Stimulated activated CD8-positive, alpha-beta memory T cell treated with anti-CD3 and anti-CD28 coated beads, Interleukin-7, amount 100 ng/mL, for 48 hours (primary cell): Measurements from ENCODE around the gene TREX2.
A peak's percentile ranks its signal among the peaks of the same experiment; 100 is the strongest.

Experiments
- DNase-seq, 2 donors: peaks; one replicate each; pipeline ENCODE4 v3.0.0-alpha.2; 2020; ENCODE audit warnings: low read depth in 1 of 2; ENCODE audit errors: extremely low read depth in 1 of 2

The TREX2 gene

DNA sequence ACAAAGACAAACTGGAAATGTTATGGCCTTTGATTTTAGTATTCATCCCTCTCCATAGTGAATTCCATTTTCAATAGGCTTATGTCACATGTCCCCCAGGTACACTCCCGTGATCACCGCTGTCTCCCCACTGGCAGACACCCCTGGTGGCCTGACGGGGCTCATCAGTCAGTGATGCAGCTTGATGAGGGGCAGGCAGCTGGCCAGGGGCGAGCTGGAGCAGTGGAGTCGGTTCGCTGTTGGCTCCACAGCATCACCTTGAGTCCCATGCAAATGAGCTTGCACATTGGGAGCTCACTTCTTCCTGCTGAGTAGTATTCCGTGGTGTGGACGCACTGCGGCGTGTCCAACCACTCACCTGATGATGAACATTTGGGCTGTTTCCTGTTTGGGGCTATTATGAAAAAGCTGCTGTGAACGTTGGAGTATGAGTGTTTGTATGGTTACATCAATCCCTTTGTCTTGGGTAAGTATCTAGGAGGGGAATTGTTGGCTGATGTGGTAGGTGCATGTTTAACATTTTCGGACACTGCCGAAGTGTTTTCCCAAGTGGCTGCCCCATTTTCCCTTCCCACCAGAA lies 5.2 kb downstream of the TREX2 start:
- DNase-seq: no peak

DNA sequence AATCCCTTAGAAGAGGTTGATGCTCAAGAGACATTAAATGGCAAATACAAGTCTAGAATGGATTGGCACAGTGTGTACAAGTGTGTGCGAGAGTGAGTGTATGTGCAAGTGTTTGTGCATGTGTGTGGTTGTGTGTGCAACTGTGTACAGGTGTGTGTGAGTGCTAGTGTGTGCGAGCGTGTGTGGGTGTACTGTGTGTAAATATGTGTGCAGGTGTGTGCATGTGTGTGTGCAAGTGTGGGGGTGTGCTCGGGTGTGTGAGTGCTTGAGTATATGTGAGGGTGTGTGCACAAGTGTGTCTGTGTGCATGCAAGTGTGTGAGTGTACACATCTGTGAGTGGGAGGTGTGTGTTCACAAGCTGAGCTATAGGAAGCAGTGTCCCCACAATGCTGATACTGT lies 5.9 kb downstream of the TREX2 start:
- DNase-seq: no peak

DNA sequence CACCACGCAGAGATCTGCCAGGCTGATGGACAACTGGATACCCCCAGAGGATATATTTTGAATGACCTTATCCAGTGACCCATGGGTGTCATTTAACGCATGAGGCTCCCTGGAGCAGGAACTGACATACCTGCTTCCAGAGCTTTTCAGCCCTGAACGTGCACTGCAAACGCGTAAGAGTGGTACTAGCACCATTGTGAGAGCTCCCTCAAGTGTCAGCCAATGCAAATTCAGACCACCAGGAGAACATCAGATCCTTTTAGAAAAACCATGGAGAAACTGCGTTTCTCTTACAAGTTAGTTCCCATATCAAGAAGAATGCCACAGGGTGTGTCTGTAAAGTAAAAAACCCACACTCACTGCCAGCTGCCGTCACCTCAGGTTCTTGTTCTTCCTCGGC lies 7.3 kb downstream of the TREX2 start:
- no peak for DNase-seq

DNA sequence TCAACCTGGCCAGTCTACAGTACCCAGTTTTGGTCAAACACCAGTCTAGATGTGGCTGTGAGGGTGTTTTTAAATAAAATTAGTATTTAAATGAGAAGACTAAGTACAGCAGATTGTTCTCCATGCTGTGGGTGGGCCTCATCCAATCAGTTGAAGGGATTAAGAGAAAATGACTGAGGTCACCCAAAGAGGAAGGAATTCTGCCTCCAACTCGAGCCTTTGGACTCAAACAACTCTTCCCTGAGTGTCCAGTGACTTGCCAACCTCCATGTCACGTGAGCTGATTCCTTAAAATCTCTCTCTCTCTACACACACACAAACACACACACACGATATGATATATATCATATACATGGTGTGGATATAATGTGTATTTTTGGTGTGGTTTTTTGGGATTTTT lies 10.0 kb downstream of the TREX2 start:
- no peak for DNase-seq

DNA sequence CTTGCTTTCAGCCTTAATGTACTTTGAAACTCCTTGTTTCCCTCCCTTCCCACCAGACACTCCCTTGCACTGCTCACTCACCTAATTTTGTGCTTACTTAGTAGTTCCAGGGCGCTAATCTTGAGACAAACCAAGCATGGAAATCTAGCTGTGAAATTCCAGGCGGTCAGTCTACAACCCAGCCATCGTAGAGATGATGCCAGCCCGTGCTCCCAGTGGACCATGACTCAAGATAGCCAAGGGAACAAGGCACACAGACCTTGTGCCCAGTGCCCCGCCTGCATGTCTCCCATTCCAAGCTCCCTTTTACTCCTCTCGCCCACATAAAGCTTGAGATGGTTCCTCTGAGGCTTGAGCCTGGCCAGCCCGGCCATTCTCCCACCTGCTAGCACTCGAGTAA lies 11.1 kb downstream of the TREX2 start:
- no peak for DNase-seq

DNA sequence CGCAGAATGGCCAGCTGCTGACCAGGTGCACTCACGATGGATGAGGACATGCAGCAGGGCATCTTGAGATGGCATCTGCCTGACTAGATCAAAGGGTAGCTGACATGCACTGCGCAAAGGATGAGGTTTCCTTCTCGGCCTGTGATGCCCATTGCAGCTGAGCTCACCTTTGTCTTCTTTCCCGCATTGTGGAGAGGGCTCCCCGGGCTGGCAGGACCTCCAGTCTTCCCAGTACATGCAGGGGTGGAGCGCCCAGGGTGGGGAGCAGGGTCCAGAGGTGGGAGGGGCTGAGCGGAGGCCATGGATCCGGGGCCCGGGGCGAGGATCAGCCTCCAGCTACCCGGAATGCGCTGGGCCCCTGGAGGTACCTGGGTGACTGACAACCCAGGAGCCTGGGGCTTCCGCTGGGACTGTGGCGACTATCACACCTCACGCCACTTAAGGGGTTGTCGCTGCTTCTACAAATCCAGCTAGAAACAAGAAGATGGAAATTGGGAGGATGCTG lies 12.0 kb downstream of the TREX2 start:
- no peak for DNase-seq

DNA sequence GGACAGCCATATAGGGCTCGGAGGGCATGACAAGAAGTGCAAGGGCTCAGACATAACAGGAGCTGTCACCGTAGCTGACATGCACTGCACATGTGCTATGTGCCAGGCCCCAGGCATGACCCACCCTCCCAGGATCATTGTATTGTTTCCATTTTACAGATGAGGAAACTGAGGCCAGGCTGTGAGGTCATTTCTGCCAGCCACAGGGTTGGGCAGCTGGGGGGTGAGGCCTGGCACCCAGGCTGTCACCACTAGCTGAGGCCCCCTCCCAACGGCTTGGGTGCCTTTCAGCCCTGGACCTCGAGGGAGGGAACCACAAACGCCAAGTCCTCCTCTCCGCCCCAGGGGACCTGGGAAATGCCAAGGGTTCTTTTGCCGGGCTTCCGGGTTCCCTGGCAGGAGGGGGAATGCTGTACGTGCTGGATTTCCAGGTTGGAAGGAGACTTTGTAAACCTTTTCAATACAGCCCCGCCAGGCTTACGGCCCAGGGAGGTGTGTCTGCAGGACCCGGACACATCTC lies 12.6 kb downstream of the TREX2 start:
- no peak for DNase-seq

DNA sequence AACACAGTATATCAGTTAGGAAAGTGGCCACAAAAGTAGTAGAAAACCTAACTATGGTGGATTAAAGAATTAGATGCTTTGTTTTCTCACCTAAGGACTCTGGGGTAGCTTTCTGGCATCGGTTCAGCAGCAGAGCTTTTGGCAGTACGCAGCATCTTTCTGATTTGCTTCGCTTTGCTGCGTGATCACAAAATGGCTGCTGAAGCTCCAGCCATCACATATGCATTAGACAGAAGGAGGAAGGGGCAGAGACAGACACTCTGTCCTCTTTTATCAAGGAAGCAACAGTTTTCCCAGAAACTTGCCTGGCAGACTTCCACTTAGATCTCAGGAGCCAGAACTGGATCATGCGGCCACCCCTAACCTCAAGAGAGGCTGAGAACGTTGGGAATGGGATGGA lies 15.1 kb downstream of the TREX2 start:
- DNase-seq: no peak

DNA sequence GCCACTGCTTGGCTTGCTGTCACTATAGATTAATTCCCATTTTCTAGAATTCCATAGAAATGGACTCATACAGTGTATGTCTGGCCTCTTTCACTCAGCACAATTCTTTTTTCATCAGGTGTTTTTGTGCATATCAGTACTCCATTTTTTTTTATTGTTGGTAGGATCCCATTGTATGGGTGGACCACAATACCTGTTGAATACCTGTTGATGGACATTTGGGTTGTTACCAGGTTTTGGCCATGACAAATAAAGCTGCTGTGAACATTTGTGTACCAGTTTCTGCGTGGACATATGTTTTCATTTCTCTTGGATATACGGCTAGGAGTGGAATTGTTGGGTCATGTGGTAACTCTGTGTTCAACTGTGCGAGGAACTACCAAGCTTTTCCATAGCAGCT lies 19.7 kb downstream of the TREX2 start:
- DNase-seq: no peak

DNA sequence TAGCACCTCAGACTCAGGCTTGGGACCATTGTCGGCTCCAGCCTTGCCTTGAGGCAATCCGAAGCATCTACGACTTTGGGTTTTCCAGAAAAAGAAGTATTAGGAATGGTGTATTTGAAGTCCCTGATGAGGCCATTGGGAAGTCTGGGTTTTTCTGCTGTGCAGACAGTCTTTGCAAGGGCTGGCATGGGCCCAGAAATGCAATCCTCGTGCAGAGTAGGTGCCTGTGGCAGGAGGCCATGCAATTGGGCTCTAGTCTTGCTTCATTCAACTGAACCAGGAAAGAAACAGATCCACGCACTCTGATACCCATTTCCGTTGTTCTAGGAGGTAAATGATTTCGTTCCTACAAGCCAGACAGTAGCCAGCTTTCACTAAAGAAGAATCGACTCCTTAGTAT lies 22.2 kb downstream of the TREX2 start:
- no peak for DNase-seq

DNA sequence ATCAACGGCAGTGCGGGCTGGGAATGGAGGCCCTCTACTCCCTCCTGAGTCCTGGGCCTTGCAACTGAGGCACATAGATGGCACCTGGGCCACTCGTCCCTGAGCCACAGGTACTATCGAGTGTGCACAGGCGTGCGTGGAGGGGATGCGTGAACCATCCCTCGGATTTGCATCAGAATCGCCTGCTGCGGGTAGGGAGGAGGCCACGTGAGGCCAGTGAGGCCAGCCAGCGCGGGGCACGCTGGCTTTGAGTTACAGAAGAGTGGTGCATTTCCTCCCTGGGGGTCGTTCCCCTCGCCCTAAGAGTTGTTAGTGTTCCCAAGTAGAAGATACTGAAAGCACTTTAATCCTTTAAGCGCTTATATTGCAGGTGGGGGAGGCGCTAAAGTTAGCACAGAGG lies 24.0 kb downstream of the TREX2 start:
- DNase-seq: no peak

DNA sequence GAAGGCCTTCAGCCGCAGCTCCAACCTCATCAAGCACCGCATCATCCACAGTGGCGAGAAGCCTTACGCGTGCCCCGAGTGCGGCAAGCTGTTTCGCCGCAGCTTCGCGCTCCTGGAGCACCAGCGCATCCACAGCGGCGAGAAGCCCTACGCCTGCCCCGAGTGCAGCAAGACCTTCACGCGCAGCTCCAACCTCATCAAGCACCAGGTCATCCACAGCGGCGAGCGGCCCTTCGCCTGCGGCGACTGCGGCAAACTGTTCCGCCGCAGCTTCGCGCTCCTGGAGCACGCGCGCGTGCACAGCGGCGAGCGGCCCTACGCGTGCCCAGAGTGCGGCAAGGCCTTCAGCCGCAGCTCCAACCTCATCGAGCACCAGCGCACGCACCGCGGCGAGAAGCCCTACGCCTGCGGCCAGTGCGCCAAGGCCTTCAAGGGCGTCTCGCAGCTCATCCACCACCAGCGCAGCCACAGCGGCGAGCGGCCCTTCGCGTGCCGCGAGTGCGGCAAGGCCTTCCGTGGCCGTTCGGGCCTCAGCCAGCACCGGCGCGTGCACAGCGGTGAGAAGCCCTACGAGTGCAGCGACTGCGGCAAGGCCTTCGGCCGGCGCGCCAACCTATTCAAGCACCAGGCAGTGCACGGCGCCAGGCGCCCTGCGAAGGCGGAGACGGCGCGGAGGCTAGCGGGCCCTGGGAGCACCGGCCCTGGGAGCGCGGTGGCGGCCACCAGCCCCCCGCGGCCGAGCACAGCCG lies 24.8 kb downstream of the TREX2 start:
- DNase-seq: no peak

DNA sequence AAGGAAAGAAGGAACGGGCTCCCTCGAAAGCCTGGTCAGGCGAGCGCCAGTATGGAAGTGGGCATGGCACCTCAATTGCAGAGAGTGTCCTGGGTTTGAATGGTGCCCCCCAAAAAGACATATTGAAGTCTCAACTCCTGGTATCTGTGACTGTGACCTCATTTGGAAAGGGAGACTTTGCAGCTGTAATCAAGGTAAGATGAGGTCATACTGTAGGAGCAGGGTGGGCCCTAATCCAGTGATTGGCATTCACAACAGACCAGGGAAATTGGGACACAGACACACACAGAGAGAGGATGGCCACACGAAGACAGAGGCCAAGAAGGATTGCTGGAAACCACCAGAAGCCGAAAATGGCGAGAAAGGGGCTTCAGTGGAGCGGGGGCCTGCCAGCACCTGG lies 28.2 kb downstream of the TREX2 start:
- DNase-seq: no peak

DNA sequence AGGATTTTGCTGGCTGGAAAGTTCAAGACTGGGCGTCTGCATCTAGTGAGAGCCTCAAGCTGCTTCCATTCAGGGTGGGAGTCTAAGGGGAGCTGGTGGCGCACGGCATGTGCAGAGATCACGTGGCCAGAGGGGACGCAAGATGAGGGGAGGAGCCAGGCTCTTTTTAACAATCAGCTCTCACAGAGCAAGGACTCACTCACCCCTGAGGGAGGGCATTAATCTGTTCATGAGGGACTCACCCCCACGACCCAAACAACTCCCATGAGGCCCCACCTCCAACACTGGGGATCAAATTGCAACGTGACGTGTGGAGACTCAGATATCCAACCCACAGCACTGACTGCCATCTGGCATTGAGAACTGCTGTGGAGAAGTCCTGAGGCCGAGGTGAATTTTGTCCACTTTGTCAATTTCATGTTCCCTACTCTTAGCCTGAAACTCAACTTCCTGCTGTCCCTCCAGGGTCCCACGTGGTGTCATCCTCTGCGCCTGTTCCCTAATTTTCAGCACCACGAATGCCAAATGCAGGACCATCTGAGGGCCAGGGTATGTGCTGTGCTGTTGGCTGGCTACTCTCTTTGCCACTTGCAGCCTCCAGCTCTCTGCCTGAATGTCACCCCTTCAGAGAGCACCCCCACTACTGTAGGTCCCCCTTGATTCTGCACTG lies 28.9 kb downstream of the TREX2 start:
- no peak for DNase-seq

DNA sequence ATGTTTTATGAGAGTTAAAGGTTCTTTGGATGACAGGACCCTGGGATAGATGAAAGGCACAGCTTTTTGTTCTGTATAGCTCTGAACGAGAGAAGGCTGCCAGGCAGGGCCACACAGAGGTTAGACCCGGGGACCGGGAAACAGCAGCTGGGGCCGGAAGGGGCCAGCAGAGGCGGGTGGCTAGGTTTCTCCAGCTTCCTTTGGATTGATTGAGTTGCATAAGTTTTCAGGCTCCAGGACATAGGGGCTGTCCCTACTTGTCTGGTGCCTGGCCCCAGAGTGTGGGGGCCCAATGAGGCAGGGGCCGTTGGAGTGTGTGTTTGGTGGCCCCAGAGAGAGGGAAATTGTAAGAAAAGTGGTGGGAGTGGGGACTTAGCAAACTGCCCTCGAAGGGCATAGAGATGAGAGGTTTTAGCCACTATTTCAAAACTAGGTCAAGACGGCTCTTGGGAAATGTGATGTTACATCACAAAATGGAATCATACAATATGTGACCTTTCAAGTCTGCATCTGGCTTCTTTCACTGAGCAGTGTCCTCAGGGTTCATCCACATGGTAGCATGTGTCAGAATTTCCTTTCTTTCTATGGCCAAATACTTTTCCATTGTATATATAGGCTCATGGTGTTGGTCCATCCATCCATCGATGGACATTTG lies 30.9 kb downstream of the TREX2 start:
- no peak for DNase-seq

DNA sequence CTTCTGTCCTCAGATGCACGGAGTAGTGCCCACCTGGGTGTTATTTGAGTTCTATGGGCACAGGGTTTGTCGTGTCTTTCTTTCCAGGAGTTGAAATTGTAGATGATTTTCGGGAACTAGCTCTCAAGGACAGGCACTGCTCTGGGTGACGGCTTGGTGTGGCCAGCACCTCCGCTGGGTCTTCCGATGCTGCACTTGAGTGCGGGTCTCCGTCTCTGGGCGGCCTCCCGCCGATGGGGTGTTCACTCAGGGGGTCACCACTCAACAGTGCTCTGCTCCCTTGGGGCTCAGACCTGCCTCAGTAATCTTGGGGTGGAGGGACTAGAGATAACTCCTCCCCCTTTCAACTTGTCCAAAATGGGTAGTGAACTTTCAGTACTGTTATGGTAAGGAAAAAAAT lies 32.1 kb downstream of the TREX2 start:
- no peak for DNase-seq

DNA sequence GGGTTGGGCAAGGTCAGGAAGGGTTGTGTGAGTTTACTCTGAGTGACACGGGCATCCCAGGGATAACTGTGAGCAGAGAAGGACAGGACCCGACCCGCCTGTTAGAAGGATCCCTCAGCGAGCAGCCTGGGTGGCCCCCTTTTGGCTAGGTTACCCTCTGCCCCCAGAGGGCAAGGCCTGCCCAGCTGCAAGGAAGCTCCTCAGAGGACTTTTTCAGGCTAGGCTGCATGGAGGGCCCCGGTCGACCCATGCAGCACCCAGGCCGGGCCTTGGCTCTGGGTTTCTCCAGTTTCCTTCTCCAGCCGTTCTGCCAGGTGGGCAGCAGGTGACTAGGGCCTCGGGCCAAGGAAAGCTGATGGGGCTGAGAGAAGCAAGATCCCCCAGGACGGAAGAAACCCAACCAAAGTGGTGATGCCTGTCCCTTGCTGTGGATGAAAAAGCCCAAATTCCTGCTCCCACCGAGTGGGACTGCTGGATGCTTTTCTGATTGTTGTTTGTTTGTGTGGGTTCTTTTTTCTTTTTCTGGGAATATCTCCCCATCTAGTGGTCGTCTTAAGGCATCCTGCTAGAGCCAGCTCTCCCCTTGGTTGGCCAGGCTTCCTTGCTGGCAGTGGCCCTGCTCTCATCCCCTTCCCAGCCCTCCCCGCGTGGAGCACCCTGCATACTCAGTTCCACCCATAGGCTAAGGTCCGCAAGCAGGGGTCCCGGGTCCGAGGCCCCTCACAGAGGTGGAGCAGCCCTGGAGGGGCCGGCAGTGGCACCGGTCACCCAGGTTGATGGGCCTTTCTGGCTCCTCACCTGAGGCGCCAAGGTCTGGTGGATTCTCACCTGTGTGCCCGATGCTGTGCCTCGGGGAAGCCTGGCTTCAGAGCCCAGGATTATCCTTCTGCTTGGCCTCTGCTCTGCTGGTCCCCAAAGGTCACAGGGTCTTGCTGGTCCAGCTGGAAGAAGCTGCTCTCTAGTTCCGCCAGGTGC lies 32.8 kb downstream of the TREX2 start:
- no peak for DNase-seq

DNA sequence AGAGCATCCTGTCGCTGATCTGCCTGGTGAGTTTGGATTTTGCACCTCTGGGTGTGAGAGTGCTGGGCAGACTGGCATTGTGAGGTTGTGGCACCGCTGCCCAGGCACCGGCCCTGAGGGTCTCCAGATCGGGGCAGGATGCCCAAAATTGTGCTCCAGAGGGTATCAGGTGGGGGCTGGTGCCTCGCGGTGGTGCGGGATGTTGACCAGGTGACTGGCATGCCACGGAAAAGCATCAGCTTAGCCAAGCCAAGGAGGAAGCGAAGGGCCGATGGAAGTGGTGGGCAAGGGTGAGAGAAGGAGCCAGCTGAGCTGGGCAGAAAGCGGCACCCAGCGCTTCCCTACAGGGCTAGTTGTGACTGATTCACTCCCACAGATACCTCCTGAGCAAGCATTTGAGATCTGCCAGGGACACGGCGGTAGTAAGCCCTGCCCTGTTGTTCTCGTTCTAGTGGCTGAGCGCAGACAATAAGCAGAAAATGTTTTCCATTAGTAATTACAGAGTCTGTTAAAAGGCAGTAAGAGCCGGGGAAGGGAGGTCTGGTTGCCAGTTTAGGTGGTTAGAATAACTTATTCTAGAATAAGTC lies 33.8 kb downstream of the TREX2 start:
- DNase-seq: no peak

DNA sequence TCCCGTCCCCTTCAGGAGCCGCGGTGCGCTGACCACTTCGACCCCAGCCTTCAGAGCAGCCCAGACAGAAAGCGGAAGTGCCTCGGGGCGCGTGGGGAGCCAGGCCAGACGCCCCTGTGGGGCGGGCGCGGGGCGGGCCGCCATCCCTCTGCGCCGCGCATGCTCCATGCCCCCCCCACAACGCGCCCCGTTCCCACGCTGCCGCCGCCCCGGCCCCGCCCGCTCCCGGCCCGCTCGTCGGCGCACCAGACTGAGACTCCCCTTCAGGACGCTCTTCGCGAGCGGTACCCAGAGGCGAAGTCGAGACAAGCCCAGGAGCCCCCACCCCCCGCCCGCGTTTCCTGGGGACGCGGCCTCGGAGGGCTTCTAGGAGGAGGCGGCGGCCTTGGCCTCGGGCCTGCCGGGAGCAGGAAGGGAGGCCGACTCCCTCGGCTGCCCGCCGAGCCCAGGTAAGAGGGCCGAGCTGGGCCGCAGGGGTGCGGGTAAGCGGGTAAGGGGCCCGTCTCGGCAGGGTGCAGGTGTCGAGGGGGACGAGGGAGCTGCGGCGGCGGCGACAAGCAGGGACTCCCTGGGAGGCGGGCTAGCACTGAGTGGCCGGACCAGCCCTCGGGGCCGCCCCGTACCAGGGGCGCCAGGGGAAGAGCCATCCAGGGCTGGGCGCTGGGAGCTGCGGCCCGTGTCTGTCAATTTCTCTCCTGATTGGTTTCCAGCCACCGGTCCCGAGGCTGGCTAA lies 34.4 kb downstream of the TREX2 start, which contains the start of gene ZFP92:
ZFP92 (plus strand) TSS at position 218 of the 733 bp plus-strand sequence. CDS start 6,851 bp downstream, outside the sequence.
- DNase-seq: peak in 1 of 2 donors; percentile 2
